NCI-H1092 treated with DMSO at 0.1 percent for 48 hours (cell line): ENCODE measurements around the gene CCBE1.
"Not testable (repeated sequence)": the region's sequence is repeated elsewhere in the genome, so short reads cannot be mapped to it uniquely, and the experiment has no call there.

Experiments used
- DNase-seq: peaks from one replicate; lab custom pipeline; 2025; lab: John Stamatoyannopoulos, UW

Gene CCBE1

GRCh38 chr18:59539108-59539507 lies 158.1 kb downstream of the CCBE1 start:
- no peak for DNase-seq

- no peak for DNase-seq
Measured at GRCh38 chr18:59537579-59537978, 159.6 kb downstream of the CCBE1 start.

GRCh38 chr18:59536166-59536565 lies 161.1 kb downstream of the CCBE1 start:
- no peak for DNase-seq

- DNase-seq, result no peak
Measured at GRCh38 chr18:59535055-59535454, 162.2 kb downstream of the CCBE1 start.

GRCh38 chr18:59528866-59529265 lies 168.4 kb downstream of the CCBE1 start:
- no peak for DNase-seq

GRCh38 chr18:59520562-59521355 lies 176.5 kb downstream of the CCBE1 start:
- DNase-seq, result no peak

GRCh38 chr18:59518705-59519104 lies 178.5 kb downstream of the CCBE1 start:
- no peak for DNase-seq

GRCh38 chr18:59517446-59518165 lies 179.6 kb downstream of the CCBE1 start:
- no peak for DNase-seq

- DNase-seq, result no peak
Measured at GRCh38 chr18:59516356-59517155, 180.7 kb downstream of the CCBE1 start.

GRCh38 chr18:59515956-59516355 lies 181.3 kb downstream of the CCBE1 start:
- not testable (repeated sequence) for DNase-seq

- DNase-seq, result no peak
Measured at GRCh38 chr18:59515147-59515546, 182.1 kb downstream of the CCBE1 start.

- DNase-seq, result no peak
Measured at GRCh38 chr18:59514203-59514602, 183.0 kb downstream of the CCBE1 start.

- no peak for DNase-seq
Measured at GRCh38 chr18:59512025-59512755, 185.0 kb downstream of the CCBE1 start.

GRCh38 chr18:59509481-59510442 lies 187.5 kb downstream of the CCBE1 start:
- no peak for DNase-seq

GRCh38 chr18:59505356-59505755 lies 191.9 kb downstream of the CCBE1 start:
- DNase-seq, result no peak

GRCh38 chr18:59502274-59503175 lies 194.7 kb downstream of the CCBE1 start:
- no peak for DNase-seq

- DNase-seq, result no peak
Measured at GRCh38 chr18:59501920-59502273, 195.3 kb downstream of the CCBE1 start.

- DNase-seq, result no peak
Measured at GRCh38 chr18:59500765-59501164, 196.5 kb downstream of the CCBE1 start.

- no peak for DNase-seq
Measured at GRCh38 chr18:59498506-59499086, 198.6 kb downstream of the CCBE1 start.
